B cell (primary cell): Measurements from ENCODE around the gene ANKRD34A. TPM values are rescaled to one million over a fixed set of nuclear protein-coding genes. Genes with fewer than 3 reads are reported as not detected.

ENCODE experiments used
- ATAC-seq: fragments of 200-7000 bp; cut with Tn5 transposase; one replicate; pipeline ENCODE4 v1.10.0; 2021; ENCODE audit warnings: low read depth, mild to moderate bottlenecking, moderate number of reproducible peaks, moderate library complexity
- CTCF ChIA-PET: fragments of 350-600 bp; sonication (Branson Sonifier 250); formaldehyde crosslinking; loops from one replicate; lab custom pipeline; 2021; ENCODE audit warnings: antibody characterized with exemption, inconsistent platforms; lab: Charles Lee
- POLR2A ChIA-PET: fragments of 350-600 bp; sonication (Branson Sonifier 250); formaldehyde crosslinking; loops from one replicate; lab custom pipeline; 2021; ENCODE audit warnings: antibody characterized with exemption; lab: Charles Lee
- DNase-seq: peaks from one replicate; pipeline ENCODE4 v3.0.0; 2013
- H2AFZ ChIP-seq: 2 replicates; pipeline ENCODE4 v1.6.1; 2012; ENCODE audit warnings: mild to moderate bottlenecking, low read depth, low read length; ENCODE audit not compliant: insufficient read depth, poor library complexity, severe bottlenecking
- H3K27ac ChIP-seq, 2 donors: 1 replicate in 1 of 2; 2 replicates in 1 of 2; pipeline ENCODE4 v1.5.1; 2012 to 2013; ENCODE audit warnings: low read length in 2 of 2, mild to moderate bottlenecking in 2 of 2, moderate library complexity in 1 of 2
- H3K27me3 ChIP-seq, 4 experiments: fragments of 200-600 bp in 1 of 4; sonication (generic) in 1 of 4; replicated peaks in 1 of 4; 1 replicate in 2 of 4; 2 replicates in 2 of 4; pipeline versions ENCODE4 v1.6.1 to v1.7.0; 2013 to 2016; ENCODE audit warnings: low read length in 3 of 4, mild to moderate bottlenecking in 2 of 4, mixed read lengths in 1 of 4, moderate library complexity in 1 of 4; ENCODE audit not compliant: insufficient read depth in 4 of 4, control insufficient read depth in 3 of 4; ENCODE audit errors: control extremely low read depth in 1 of 4
- H3K36me3 ChIP-seq, 2 experiments: replicated peaks in 1 of 2; 1 replicate in 1 of 2; 2 replicates in 1 of 2; pipeline versions ENCODE4 v1.6.1 to v1.7.1; 2013; ENCODE audit warnings: low read length in 1 of 2; ENCODE audit not compliant: insufficient read depth in 2 of 2, control insufficient read depth in 1 of 2; ENCODE audit errors: control extremely low read depth in 1 of 2, extremely low read depth in 1 of 2
- H3K4me1 ChIP-seq, 2 donors: fragments of 200-600 bp in 1 of 2; sonication (generic) in 1 of 2; 1 replicate in 1 of 2; 2 replicates in 1 of 2; pipeline versions ENCODE4 v1.5.1 to v1.6.1; 2013 to 2017; ENCODE audit warnings: low read length in 2 of 2; ENCODE audit not compliant: control insufficient read depth in 2 of 2, insufficient read depth in 2 of 2
- H3K4me2 ChIP-seq: replicated peaks from 2 replicates; pipeline ENCODE3; 2012; ENCODE audit warnings: mild to moderate bottlenecking, low read depth, low read length; ENCODE audit not compliant: poor library complexity, severe bottlenecking
- H3K4me3 ChIP-seq, 5 experiments: fragments of 200-600 bp in 1 of 5; sonication (generic) in 1 of 5; 1 replicate in 3 of 5; 2 replicates in 2 of 5; pipeline versions ENCODE4 v1.5.1 to v1.7.0; 2011 to 2016; ENCODE audit warnings: low read length in 4 of 5, mild to moderate bottlenecking in 4 of 5, low read depth in 2 of 5, control low read depth in 1 of 5, moderate library complexity in 1 of 5; ENCODE audit not compliant: insufficient read depth in 1 of 5; ENCODE audit errors: control extremely low read depth in 1 of 5, extremely low read depth in 1 of 5
- H3K79me2 ChIP-seq: fragments of 200-600 bp; sonication (generic); one replicate; pipeline ENCODE4 v1.6.0; 2016; ENCODE audit warnings: low read length; ENCODE audit not compliant: control insufficient read depth, insufficient read depth
- H3K9ac ChIP-seq: fragments of 200-600 bp; sonication (generic); 2 replicates; pipeline ENCODE4 v1.6.1; 2017; ENCODE audit warnings: mild to moderate bottlenecking, low read length, moderate library complexity
- H3K9me3 ChIP-seq, 3 donors: one replicate each; pipeline versions ENCODE4 v1.6.1 to v1.7.1; 2013; ENCODE audit warnings: low read length in 2 of 3; ENCODE audit not compliant: control insufficient read depth in 2 of 3, insufficient read depth in 1 of 3; ENCODE audit errors: control extremely low read depth in 1 of 3
- H4K20me1 ChIP-seq: 2 replicates; pipeline ENCODE4 v1.6.0; 2012; ENCODE audit warnings: mild to moderate bottlenecking, low read length; ENCODE audit not compliant: insufficient read depth, control insufficient read depth, poor library complexity, severe bottlenecking
- H3K27ac Mint-ChIP-seq: one replicate; pipeline ENCODE4 v1.8.0; 2021; ENCODE audit warnings: mixed read lengths
- H3K27me3 Mint-ChIP-seq: one replicate; pipeline ENCODE4 v1.8.0; 2021; ENCODE audit warnings: mixed read lengths
- H3K4me1 Mint-ChIP-seq: one replicate; pipeline ENCODE4 v1.8.0; 2021; ENCODE audit warnings: mixed read lengths
- H3K4me3 Mint-ChIP-seq: one replicate; pipeline ENCODE4 v1.8.0; 2021; ENCODE audit warnings: mixed read lengths
- H3K9me3 Mint-ChIP-seq: one replicate; pipeline ENCODE4 v1.8.0; 2022; ENCODE audit warnings: mixed read lengths; ENCODE audit not compliant: insufficient read depth
- EZH2 ChIP-seq: IDR thresholded peaks from 2 replicates; pipeline ENCODE4 v1.6.1; 2012; ENCODE audit warnings: borderline replicate concordance, low read depth, mild to moderate bottlenecking, moderate library complexity, low read length; ENCODE audit not compliant: insufficient read depth, poor library complexity, severe bottlenecking
- WGBS: methylation state at CpG from one replicate; pipeline ENCODE4 v1.1.5; 2013; ENCODE audit warnings: missing lambda C conversion rate; ENCODE audit not compliant: insufficient coverage; 5-methylcytosine and 5-hydroxymethylcytosine counted together
- intact Hi-C: fragments of 100-400 bp; cut with micrococcal nuclease; formaldehyde crosslinking; loops from one replicate; pipeline ENCODE4 v1.10.0; 2022
- polyA plus RNA-seq: library from polyadenylated mRNA; depleted of rRNA; stranded (reverse); fragments of >200 nt; gene quantifications from 2 replicates; pipeline ENCODE4 v1.2.3, GENCODE V29; 2012
- total RNA-seq, 2 donors: library from RNA; stranded (reverse); fragments of 120-200 nt in 1 of 2; gene quantifications; 1 replicate in 1 of 2; 2 replicates in 1 of 2; pipeline versions ENCODE4 v1.2.3 to v1.2.4, GENCODE V29; 2013 to 2022
- TF ChIP-seq, protein P1 (sequence below): fragments of 200-600 bp; IDR thresholded peaks from one replicate; pipeline ENCODE4 v1.8.0; 2022; ENCODE audit warnings: antibody characterized with exemption, mild to moderate bottlenecking

The ANKRD34A gene
- total and polyA plus RNA-seq, 2 donors (not counting 1 experiment from before 2014, with no cell fraction given): 0.86 to 1.8 TPM

- Histone ChIP-seq H3K27ac (peak overlapping the region; percentile 13 to 83), H4K20me1 (peaks cover 5% of the 10 kb centered on the region), H3K79me2 (peaks cover 58% of the 10 kb centered on the region), H3K9me3 (no peaks in the 10 kb centered on the region), H3K27me3 (no peaks in the 10 kb centered on the region), H3K9ac (peak overlapping the region; percentile 79), H2AFZ (peak overlapping the region; percentile 85), H3K4me2 (peak overlapping the region; percentile 90), H3K36me3 (peaks cover 1 to 5% of the 10 kb centered on the region in 2 experiments), H3K4me3 (peak overlapping the region; percentile 64 to 88 (median 74)), H3K4me1 (peaks cover 41 to 59% of the 10 kb centered on the region in 2 donors)
- intact Hi-C loops: loop anchor here (1.0 kb wide), 2 partner anchors 7 to 98 kb away; partner anchors contain the start of genes ANKRD34A, PIAS3 and POLR3GL
- TF ChIP-seq, protein P1, sequence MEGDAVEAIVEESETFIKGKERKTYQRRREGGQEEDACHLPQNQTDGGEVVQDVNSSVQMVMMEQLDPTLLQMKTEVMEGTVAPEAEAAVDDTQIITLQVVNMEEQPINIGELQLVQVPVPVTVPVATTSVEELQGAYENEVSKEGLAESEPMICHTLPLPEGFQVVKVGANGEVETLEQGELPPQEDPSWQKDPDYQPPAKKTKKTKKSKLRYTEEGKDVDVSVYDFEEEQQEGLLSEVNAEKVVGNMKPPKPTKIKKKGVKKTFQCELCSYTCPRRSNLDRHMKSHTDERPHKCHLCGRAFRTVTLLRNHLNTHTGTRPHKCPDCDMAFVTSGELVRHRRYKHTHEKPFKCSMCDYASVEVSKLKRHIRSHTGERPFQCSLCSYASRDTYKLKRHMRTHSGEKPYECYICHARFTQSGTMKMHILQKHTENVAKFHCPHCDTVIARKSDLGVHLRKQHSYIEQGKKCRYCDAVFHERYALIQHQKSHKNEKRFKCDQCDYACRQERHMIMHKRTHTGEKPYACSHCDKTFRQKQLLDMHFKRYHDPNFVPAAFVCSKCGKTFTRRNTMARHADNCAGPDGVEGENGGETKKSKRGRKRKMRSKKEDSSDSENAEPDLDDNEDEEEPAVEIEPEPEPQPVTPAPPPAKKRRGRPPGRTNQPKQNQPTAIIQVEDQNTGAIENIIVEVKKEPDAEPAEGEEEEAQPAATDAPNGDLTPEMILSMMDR: no peak
- no peak for TF ChIP-seq EZH2
- DNase-seq: no peak
- WGBS: 6% methylated on average over 2 of the region's 3 CpGs
- Mint-ChIP-seq H3K4me3 (peak overlapping the region; percentile 97), H3K4me1 (peaks cover 74% of the 10 kb centered on the region), H3K27me3 (no peaks in the 10 kb centered on the region), H3K9me3 (no peaks in the 10 kb centered on the region), H3K27ac (peak overlapping the region; percentile 96)
- ATAC-seq: no peak
- POLR2A ChIA-PET: interaction anchor here (1.0 to 2.5 kb wide), 3 partner anchors 23 to 85 kb away, joined by 3 to 41 read pairs (median 12); partner anchors contain the start of gene RBM8A
- CTCF ChIA-PET: interaction anchor here (1.4 to 4.4 kb wide), 7 partner anchors 14 to 75 kb away, joined by 3 to 34 read pairs (median 6); partner anchors contain the start of gene RBM8A
Observed at GRCh38 chr1:145956781-145957442, 7.5 kb downstream of the ANKRD34A start.

DNA sequence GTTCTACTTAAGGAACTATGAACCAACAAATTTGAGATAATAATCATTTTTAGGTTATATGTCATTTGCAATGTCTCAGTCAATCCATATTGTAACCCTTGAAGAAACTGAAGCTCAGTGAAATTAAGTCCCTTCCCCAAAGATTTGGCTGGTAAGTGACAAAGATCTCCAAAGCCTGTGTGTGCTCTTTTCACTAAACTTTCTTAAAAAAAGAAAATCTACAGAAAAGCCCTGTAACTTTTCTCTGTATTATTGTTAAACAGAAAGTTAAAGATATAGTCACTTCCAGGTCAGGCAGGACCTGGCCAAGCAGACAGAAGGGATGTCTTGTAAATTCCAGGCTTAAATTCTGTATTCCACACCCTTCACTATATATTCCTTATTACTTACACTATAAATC lies 8.0 kb downstream of the ANKRD34A start:
- TF ChIP-seq, protein P1: no peak
- Histone ChIP-seq H3K4me1 (peaks cover 39 to 53% of the 10 kb centered on the region in 2 donors), H3K27me3 (no peaks in the 10 kb centered on the region), H3K27ac (peak overlapping the region in 1 of 2 donors; percentile 83), H3K4me2 (peak overlapping the region; percentile 90), H4K20me1 (peaks cover 5% of the 10 kb centered on the region), H3K4me3 (peak overlapping the region in 3 of 5 experiments; percentile 70 to 88 (median 79)), H3K36me3 (peaks cover 1 to 9% of the 10 kb centered on the region in 2 experiments), H2AFZ (peak overlapping the region; percentile 85), H3K79me2 (peaks cover 58% of the 10 kb centered on the region), H3K9me3 (no peaks in the 10 kb centered on the region), H3K9ac (peak overlapping the region; percentile 79)
- ChIA-PET POLR2A (no interaction called here), CTCF (interaction anchor here (1.5 to 2.7 kb wide), 2 partner anchors 29 to 76 kb away, joined by 3 to 28 read pairs; partner anchors contain the start of gene RBM8A)
- H3K27ac Mint-ChIP-seq: peak overlapping the region; percentile 96
- DNase-seq (no peak), ATAC-seq (no peak)
- no peaks in the 10 kb centered on the region for H3K27me3 Mint-ChIP-seq
- peak overlapping the region; percentile 97 for H3K4me3 Mint-ChIP-seq
- intact Hi-C loops: loop anchor here (1.0 kb wide), 1 partner anchor 8 kb away; the partner anchor contains the start of genes ANKRD34A and POLR3GL
- H3K4me1 Mint-ChIP-seq: peaks cover 71% of the 10 kb centered on the region
- H3K9me3 Mint-ChIP-seq: no peaks in the 10 kb centered on the region
